Liver (tissue), 3 donors: ENCODE results near the gene RECK.

Experiments
- EGR1 ChIP-seq, 2 donors: IDR thresholded peaks; 2 replicates each; pipeline ENCODE4 v1.6.1; 2016 to 2018; ENCODE audit warnings: antibody characterized with exemption in 2 of 2, low read depth in 2 of 2
- FOXA1 ChIP-seq: IDR thresholded peaks from 2 replicates; pipeline ENCODE4 v1.6.1; 2016; ENCODE audit warnings: antibody characterized with exemption
- GABPA ChIP-seq, 2 donors: IDR thresholded peaks in 1 of 2; conservative IDR thresholded peaks in 1 of 2; 2 replicates each; pipeline ENCODE4 v1.6.1; 2016; ENCODE audit warnings: antibody characterized with exemption in 2 of 2, mild to moderate bottlenecking in 1 of 2, moderate library complexity in 1 of 2
- NR2F2 ChIP-seq: IDR thresholded peaks from 2 replicates; pipeline ENCODE4 v1.6.1; 2016; ENCODE audit warnings: antibody characterized with exemption
- RAD21 ChIP-seq, 2 donors: IDR thresholded peaks; 2 replicates each; pipeline ENCODE4 v1.6.1; 2016; ENCODE audit warnings: antibody characterized with exemption in 2 of 2, mild to moderate bottlenecking in 2 of 2
- TAF1 ChIP-seq: conservative IDR thresholded peaks from 2 replicates; pipeline ENCODE4 v1.6.1; 2016; ENCODE audit warnings: antibody characterized with exemption, mild to moderate bottlenecking
- TF ChIP-seq, protein P1 (sequence below): IDR thresholded peaks from 2 replicates; pipeline ENCODE4 v1.6.1; 2016; ENCODE audit warnings: antibody characterized with exemption, mild to moderate bottlenecking
- TF ChIP-seq, protein P2 (sequence below): fragments of 150-350 bp; IDR thresholded peaks from 2 replicates; pipeline ENCODE4 v1.5.1; 2017; ENCODE audit warnings: improper control_type of control experiment, low read depth, low read length; ENCODE audit not compliant: missing input control
- TF ChIP-seq, protein P3 (sequence below): IDR thresholded peaks from 2 replicates; pipeline ENCODE4 v1.6.1; 2016; ENCODE audit warnings: antibody characterized with exemption
- donor health status: healthy.
- donor health status: healthy.

DNA sequence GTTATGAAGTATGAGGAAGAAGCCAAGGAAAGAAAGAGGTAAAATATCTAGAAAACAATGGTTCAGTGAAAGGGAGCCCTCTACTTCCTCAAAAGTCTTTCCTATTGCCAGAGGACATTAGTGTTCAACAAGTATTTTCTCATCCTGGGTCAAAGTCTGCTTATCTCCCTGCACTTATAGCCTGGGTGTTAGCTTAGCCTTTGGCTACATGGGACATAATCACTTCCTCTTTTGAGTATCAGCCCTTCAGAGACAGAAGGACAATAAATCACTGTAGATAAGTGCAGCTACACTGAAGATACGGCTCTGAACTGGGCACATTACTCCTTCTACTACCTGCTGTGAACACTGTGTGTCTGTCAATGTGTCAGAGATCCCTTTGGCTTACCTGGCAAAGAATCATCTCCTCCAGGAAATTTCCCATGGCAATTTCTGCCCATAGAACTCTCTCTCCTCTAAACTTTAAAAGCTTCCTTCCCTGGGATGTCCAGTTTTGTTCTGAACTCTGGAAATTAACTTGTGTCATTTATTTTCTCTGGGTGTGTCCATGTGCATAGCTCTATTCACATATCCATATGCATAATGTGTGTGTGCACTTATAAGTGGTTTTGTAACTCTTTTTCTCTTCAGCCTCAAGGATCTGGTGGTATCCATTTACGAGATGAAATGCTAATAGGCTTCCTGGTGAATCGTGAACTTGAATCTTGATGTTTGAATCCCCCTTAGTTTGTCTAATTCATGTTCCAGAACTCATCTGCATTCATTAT, 30.0 kb upstream of the RECK start:
- TF ChIP-seq, protein P1, sequence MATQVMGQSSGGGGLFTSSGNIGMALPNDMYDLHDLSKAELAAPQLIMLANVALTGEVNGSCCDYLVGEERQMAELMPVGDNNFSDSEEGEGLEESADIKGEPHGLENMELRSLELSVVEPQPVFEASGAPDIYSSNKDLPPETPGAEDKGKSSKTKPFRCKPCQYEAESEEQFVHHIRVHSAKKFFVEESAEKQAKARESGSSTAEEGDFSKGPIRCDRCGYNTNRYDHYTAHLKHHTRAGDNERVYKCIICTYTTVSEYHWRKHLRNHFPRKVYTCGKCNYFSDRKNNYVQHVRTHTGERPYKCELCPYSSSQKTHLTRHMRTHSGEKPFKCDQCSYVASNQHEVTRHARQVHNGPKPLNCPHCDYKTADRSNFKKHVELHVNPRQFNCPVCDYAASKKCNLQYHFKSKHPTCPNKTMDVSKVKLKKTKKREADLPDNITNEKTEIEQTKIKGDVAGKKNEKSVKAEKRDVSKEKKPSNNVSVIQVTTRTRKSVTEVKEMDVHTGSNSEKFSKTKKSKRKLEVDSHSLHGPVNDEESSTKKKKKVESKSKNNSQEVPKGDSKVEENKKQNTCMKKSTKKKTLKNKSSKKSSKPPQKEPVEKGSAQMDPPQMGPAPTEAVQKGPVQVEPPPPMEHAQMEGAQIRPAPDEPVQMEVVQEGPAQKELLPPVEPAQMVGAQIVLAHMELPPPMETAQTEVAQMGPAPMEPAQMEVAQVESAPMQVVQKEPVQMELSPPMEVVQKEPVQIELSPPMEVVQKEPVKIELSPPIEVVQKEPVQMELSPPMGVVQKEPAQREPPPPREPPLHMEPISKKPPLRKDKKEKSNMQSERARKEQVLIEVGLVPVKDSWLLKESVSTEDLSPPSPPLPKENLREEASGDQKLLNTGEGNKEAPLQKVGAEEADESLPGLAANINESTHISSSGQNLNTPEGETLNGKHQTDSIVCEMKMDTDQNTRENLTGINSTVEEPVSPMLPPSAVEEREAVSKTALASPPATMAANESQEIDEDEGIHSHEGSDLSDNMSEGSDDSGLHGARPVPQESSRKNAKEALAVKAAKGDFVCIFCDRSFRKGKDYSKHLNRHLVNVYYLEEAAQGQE: no peak
- TF ChIP-seq, protein P2, sequence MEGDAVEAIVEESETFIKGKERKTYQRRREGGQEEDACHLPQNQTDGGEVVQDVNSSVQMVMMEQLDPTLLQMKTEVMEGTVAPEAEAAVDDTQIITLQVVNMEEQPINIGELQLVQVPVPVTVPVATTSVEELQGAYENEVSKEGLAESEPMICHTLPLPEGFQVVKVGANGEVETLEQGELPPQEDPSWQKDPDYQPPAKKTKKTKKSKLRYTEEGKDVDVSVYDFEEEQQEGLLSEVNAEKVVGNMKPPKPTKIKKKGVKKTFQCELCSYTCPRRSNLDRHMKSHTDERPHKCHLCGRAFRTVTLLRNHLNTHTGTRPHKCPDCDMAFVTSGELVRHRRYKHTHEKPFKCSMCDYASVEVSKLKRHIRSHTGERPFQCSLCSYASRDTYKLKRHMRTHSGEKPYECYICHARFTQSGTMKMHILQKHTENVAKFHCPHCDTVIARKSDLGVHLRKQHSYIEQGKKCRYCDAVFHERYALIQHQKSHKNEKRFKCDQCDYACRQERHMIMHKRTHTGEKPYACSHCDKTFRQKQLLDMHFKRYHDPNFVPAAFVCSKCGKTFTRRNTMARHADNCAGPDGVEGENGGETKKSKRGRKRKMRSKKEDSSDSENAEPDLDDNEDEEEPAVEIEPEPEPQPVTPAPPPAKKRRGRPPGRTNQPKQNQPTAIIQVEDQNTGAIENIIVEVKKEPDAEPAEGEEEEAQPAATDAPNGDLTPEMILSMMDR: no peak
- TF ChIP-seq TAF1 (no peak), EGR1 (IDR thresholded peaks at IDR 0.05; ENCODE audit: low read depth in 2 of 2) (no peak), GABPA (IDR thresholded peaks at IDR 0.05 in 1 of 2, conservative IDR thresholded peaks at IDR 0.05 in 1 of 2) (no peak), RAD21 (IDR thresholded peaks at IDR 0.05) (no peak), NR2F2 (no peak), FOXA1 (no peak)
- TF ChIP-seq, protein P3, sequence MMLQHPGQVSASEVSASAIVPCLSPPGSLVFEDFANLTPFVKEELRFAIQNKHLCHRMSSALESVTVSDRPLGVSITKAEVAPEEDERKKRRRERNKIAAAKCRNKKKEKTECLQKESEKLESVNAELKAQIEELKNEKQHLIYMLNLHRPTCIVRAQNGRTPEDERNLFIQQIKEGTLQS: no peak
